ENCODE measurements around the gene LRRFIP1.

The LRRFIP1 gene

GRCh38 chr2:237714690-237715458 lies 87.5 kb downstream of the LRRFIP1 start:
- no peak for DNase-seq (ENCODE audit: low read depth)
- no peak overlapping the region for H3K4me3 ChIP-seq (ENCODE audit: control insufficient read depth, low read depth, low read length)
- no peak for TF ChIP-seq CTCF (IDR thresholded peaks at IDR 0.05; ENCODE audit: control insufficient read depth, insufficient read depth, low read depth, low read length, missing control alignments)

GRCh38 chr2:237715459-237715947 lies 88.1 kb downstream of the LRRFIP1 start:
- no peak overlapping the region for H3K4me3 ChIP-seq (ENCODE audit: control insufficient read depth, low read depth, low read length)
- TF ChIP-seq CTCF (IDR thresholded peaks at IDR 0.05; ENCODE audit: control insufficient read depth, insufficient read depth, low read depth, low read length, missing control alignments), result no peak
- DNase-seq (ENCODE audit: low read depth), result no peak

- no peak for TF ChIP-seq CTCF (IDR thresholded peaks at IDR 0.05; ENCODE audit: control insufficient read depth, insufficient read depth, low read depth, low read length, missing control alignments)
- no peak for DNase-seq (ENCODE audit: low read depth)
- no peak overlapping the region for H3K4me3 ChIP-seq (ENCODE audit: control insufficient read depth, low read depth, low read length)
These were observed 88.6 kb downstream of the LRRFIP1 start for GRCh38 chr2:237716011-237716410.

- TF ChIP-seq CTCF (IDR thresholded peaks at IDR 0.05; ENCODE audit: control insufficient read depth, insufficient read depth, low read depth, low read length, missing control alignments), result no peak
- H3K4me3 ChIP-seq (ENCODE audit: control insufficient read depth, low read depth, low read length), result no peak overlapping the region
- DNase-seq (ENCODE audit: low read depth), result no peak
These were observed 90.2 kb downstream of the LRRFIP1 start for GRCh38 chr2:237717366-237718276.

GRCh38 chr2:237718277-237718634 lies 90.9 kb downstream of the LRRFIP1 start:
- TF ChIP-seq CTCF (IDR thresholded peaks at IDR 0.05; ENCODE audit: control insufficient read depth, insufficient read depth, low read depth, low read length, missing control alignments), result no peak
- no peak overlapping the region for H3K4me3 ChIP-seq (ENCODE audit: control insufficient read depth, low read depth, low read length)
- DNase-seq (ENCODE audit: low read depth), result no peak

GRCh38 chr2:237720444-237720843 lies 93.1 kb downstream of the LRRFIP1 start:
- no peak for DNase-seq (ENCODE audit: low read depth)
- TF ChIP-seq CTCF (IDR thresholded peaks at IDR 0.05; ENCODE audit: control insufficient read depth, insufficient read depth, low read depth, low read length, missing control alignments), result no peak
- H3K4me3 ChIP-seq (ENCODE audit: control insufficient read depth, low read depth, low read length), result no peak overlapping the region
